HEK293 (cell line): Measurements from ENCODE around the gene SPACDR.
A peak's percentile ranks its signal among the peaks of the same experiment; 100 is the strongest.

Source experiments
- BCL11B ChIP-seq: fragments of 450-650 bp; formaldehyde crosslinking; IDR thresholded peaks from 2 replicates; pipeline ENCODE4 v1.5.1; 2016; ENCODE audit warnings: low read depth, missing biosample characterization, missing genetic modification characterization
- EGR2 ChIP-seq: fragments of 450-650 bp; formaldehyde crosslinking; IDR thresholded peaks from 2 replicates; pipeline ENCODE4 v1.5.1; 2016; ENCODE audit warnings: low read depth, missing biosample characterization, missing genetic modification characterization
- GLI2 ChIP-seq: fragments of 450-650 bp; formaldehyde crosslinking; IDR thresholded peaks from 2 replicates; pipeline ENCODE4; 2017; ENCODE audit warnings: missing biosample characterization, missing genetic modification characterization, low read depth, borderline replicate concordance
- GLIS2 ChIP-seq: fragments of 450-650 bp; formaldehyde crosslinking; IDR thresholded peaks from 2 replicates; pipeline ENCODE4 v1.5.1; 2016; ENCODE audit warnings: missing biosample characterization, missing genetic modification characterization
- HOXC10 ChIP-seq: sonication (generic); formaldehyde crosslinking; IDR thresholded peaks from 2 replicates; pipeline ENCODE4 v1.8.1; 2023; ENCODE audit warnings: mild to moderate bottlenecking, missing genetic modification reagents
- YY2 ChIP-seq: fragments of 450-650 bp; formaldehyde crosslinking; IDR thresholded peaks from 2 replicates; pipeline ENCODE4 v1.5.1; 2016; ENCODE audit warnings: missing biosample characterization, missing genetic modification characterization
- ZBTB48 ChIP-seq: fragments of 450-650 bp; formaldehyde crosslinking; IDR thresholded peaks from 2 replicates; pipeline ENCODE4 v1.5.1; 2016; ENCODE audit warnings: missing biosample characterization, missing genetic modification characterization
- ZBTB6 ChIP-seq: fragments of 450-650 bp; formaldehyde crosslinking; IDR thresholded peaks from 2 replicates; pipeline ENCODE4 v1.5.1; 2017; ENCODE audit warnings: missing biosample characterization, missing genetic modification characterization
- ZBTB8A ChIP-seq: fragments of 450-650 bp; formaldehyde crosslinking; IDR thresholded peaks from 2 replicates; pipeline ENCODE4 v1.5.1; 2016; ENCODE audit warnings: missing biosample characterization, missing genetic modification characterization
- ZEB2 ChIP-seq: fragments of 450-650 bp; formaldehyde crosslinking; IDR thresholded peaks from 2 replicates; pipeline ENCODE4 v1.5.1; 2016; ENCODE audit warnings: missing biosample characterization, missing genetic modification characterization
- ZFP3 ChIP-seq: fragments of 450-650 bp; formaldehyde crosslinking; IDR thresholded peaks from 2 replicates; pipeline ENCODE4 v1.5.1; 2016; ENCODE audit warnings: low read depth, missing biosample characterization, missing genetic modification characterization
- ZNF10 ChIP-seq: fragments of 450-650 bp; formaldehyde crosslinking; IDR thresholded peaks from 2 replicates; pipeline ENCODE4 v1.5.1; 2017; ENCODE audit warnings: missing biosample characterization, missing genetic modification characterization
- ZNF114 ChIP-seq: fragments of 450-650 bp; formaldehyde crosslinking; IDR thresholded peaks from 2 replicates; pipeline ENCODE4 v1.5.0; 2017; ENCODE audit warnings: missing biosample characterization, missing genetic modification characterization
- ZNF121 ChIP-seq: fragments of 450-650 bp; formaldehyde crosslinking; IDR thresholded peaks from 2 replicates; pipeline ENCODE4 v1.5.1; 2016; ENCODE audit warnings: missing biosample characterization, missing genetic modification characterization
- ZNF132 ChIP-seq: fragments of 450-650 bp; formaldehyde crosslinking; IDR thresholded peaks from 2 replicates; pipeline ENCODE4 v1.5.1; 2017; ENCODE audit warnings: missing biosample characterization, missing genetic modification characterization, borderline replicate concordance
- ZNF18 ChIP-seq: fragments of 450-650 bp; formaldehyde crosslinking; IDR thresholded peaks from 2 replicates; pipeline ENCODE4 v1.5.1; 2016; ENCODE audit warnings: missing biosample characterization, missing genetic modification characterization
- ZNF184 ChIP-seq: fragments of 450-650 bp; IDR thresholded peaks from 2 replicates; pipeline ENCODE4 v1.5.1; 2018; ENCODE audit warnings: missing biosample characterization, mild to moderate bottlenecking, missing genetic modification characterization
- ZNF211 ChIP-seq: fragments of 450-650 bp; formaldehyde crosslinking; IDR thresholded peaks from 2 replicates; pipeline ENCODE4 v1.5.1; 2016; ENCODE audit warnings: low read depth, missing biosample characterization, missing genetic modification characterization
- ZNF23 ChIP-seq: fragments of 450-650 bp; formaldehyde crosslinking; IDR thresholded peaks from 2 replicates; pipeline ENCODE4 v1.5.1; 2016; ENCODE audit warnings: missing biosample characterization, missing genetic modification characterization, borderline replicate concordance
- ZNF280D ChIP-seq: fragments of 450-650 bp; formaldehyde crosslinking; IDR thresholded peaks from 2 replicates; pipeline ENCODE4 v1.5.1; 2016; ENCODE audit warnings: missing biosample characterization, missing genetic modification characterization
- ZNF341 ChIP-seq: fragments of 450-650 bp; formaldehyde crosslinking; IDR thresholded peaks from 2 replicates; pipeline ENCODE4; 2016; ENCODE audit warnings: low read depth, missing biosample characterization, missing genetic modification characterization
- ZNF404 ChIP-seq: fragments of 450-650 bp; formaldehyde crosslinking; IDR thresholded peaks from 2 replicates; pipeline ENCODE4 v1.5.1; 2017; ENCODE audit warnings: missing biosample characterization, missing genetic modification characterization
- ZNF416 ChIP-seq: fragments of 450-650 bp; formaldehyde crosslinking; IDR thresholded peaks from 2 replicates; pipeline ENCODE4 v1.5.1; 2016; ENCODE audit warnings: missing biosample characterization, missing genetic modification characterization
- ZNF426 ChIP-seq: fragments of 450-650 bp; formaldehyde crosslinking; IDR thresholded peaks from 2 replicates; pipeline ENCODE4 v1.5.1; 2017; ENCODE audit warnings: missing biosample characterization, missing genetic modification characterization, mild to moderate bottlenecking, inconsistent platforms, moderate library complexity
- ZNF514 ChIP-seq: fragments of 450-650 bp; formaldehyde crosslinking; IDR thresholded peaks from 2 replicates; pipeline ENCODE4 v1.5.1; 2016; ENCODE audit warnings: missing biosample characterization, missing genetic modification characterization
- ZNF529 ChIP-seq: fragments of 450-650 bp; formaldehyde crosslinking; IDR thresholded peaks from 2 replicates; pipeline ENCODE4 v1.5.1; 2017; ENCODE audit warnings: missing genetic modification characterization, missing biosample characterization; ENCODE audit not compliant: insufficient replicate concordance
- ZNF560 ChIP-seq: fragments of 450-650 bp; formaldehyde crosslinking; IDR thresholded peaks from 2 replicates; pipeline ENCODE4 v1.5.1; 2017; ENCODE audit warnings: missing biosample characterization, missing genetic modification characterization, borderline replicate concordance
- ZNF561 ChIP-seq: fragments of 450-650 bp; IDR thresholded peaks from 2 replicates; pipeline ENCODE4 v1.5.1; 2018; ENCODE audit warnings: missing biosample characterization, missing genetic modification characterization, borderline replicate concordance
- ZNF624 ChIP-seq: fragments of 450-650 bp; formaldehyde crosslinking; IDR thresholded peaks from 2 replicates; pipeline ENCODE4 v1.5.1; 2017; ENCODE audit warnings: missing biosample characterization, missing genetic modification characterization
- ZNF785 ChIP-seq: fragments of 450-650 bp; formaldehyde crosslinking; IDR thresholded peaks from 2 replicates; pipeline ENCODE4 v1.5.1; 2016; ENCODE audit warnings: missing biosample characterization, missing genetic modification characterization
- ZSCAN18 ChIP-seq: fragments of 450-650 bp; formaldehyde crosslinking; IDR thresholded peaks from 2 replicates; pipeline ENCODE4 v1.5.1; 2016; ENCODE audit warnings: missing biosample characterization, missing genetic modification characterization
- ZSCAN30 ChIP-seq: fragments of 450-650 bp; IDR thresholded peaks from 2 replicates; pipeline ENCODE4 v1.5.1; 2018; ENCODE audit warnings: missing biosample characterization, mild to moderate bottlenecking, missing genetic modification characterization, moderate library complexity

SPACDR gene

GRCh38 chr7:100429637-100430492 lies 34.2 kb downstream of the SPACDR start, which contains the start of gene MEPCE (continued):
- TF ChIP-seq ZSCAN18, result no peak
- TF ChIP-seq ZSCAN30 (tag by site-specific recombination), result 0 out of 2 replicates have a peak, but pooled peaks have one; percentile 54
- TF ChIP-seq ZNF18 (tag by site-specific recombination), result no peak
- TF ChIP-seq ZNF211 (tag by site-specific recombination), result no peak
- TF ChIP-seq ZBTB48 (tag by site-specific recombination), result no peak
- TF ChIP-seq ZNF514 (tag by site-specific recombination), result no peak
- peak; percentile 96 for TF ChIP-seq GLIS2
- no peak for TF ChIP-seq GLI2 (tag by site-specific recombination)
- TF ChIP-seq BCL11B (tag by site-specific recombination), result no peak
- peak; percentile 51; the same call in 1 of the 2 replicates for TF ChIP-seq ZNF341 (tag by site-specific recombination)
- no peak for TF ChIP-seq ZNF560 (tag by site-specific recombination)
- no peak for TF ChIP-seq ZNF121 (tag by site-specific recombination)
- no peak for TF ChIP-seq ZNF529 (tag by site-specific recombination)
- TF ChIP-seq ZNF23 (tag by site-specific recombination), result no peak
- TF ChIP-seq ZBTB8A (tag by site-specific recombination), result peak; percentile 99
- TF ChIP-seq YY2 (tag by site-specific recombination), result no peak
- TF ChIP-seq ZNF785 (tag by site-specific recombination), result no peak
- TF ChIP-seq ZNF416 (tag by site-specific recombination), result no peak
- no peak for TF ChIP-seq ZNF280D (tag by site-specific recombination)
- TF ChIP-seq ZNF404, result no peak
- peak; percentile 58; the same call in 1 of the 2 replicates for TF ChIP-seq ZNF561
- TF ChIP-seq ZFP3, result no peak
- no peak for TF ChIP-seq ZNF114 (tag by site-specific recombination)
- no peak for TF ChIP-seq ZNF132 (tag by site-specific recombination)
- 0 out of 2 replicates have a peak, but pooled peaks have one; percentile 11 for TF ChIP-seq ZEB2 (tag by site-specific recombination)
- no peak for TF ChIP-seq ZNF10 (tag by site-specific recombination)
- TF ChIP-seq EGR2 (tag by site-specific recombination), result peak; percentile 65
- TF ChIP-seq ZNF184, result 0 out of 2 replicates have a peak, but pooled peaks have one; percentile 36
- no peak for TF ChIP-seq ZNF624 (tag by site-specific recombination)
- 0 out of 2 replicates have a peak, but pooled peaks have one; percentile 22 for TF ChIP-seq ZBTB6
- no peak for TF ChIP-seq HOXC10 (CRISPR knock-in tag)
- no peak for TF ChIP-seq ZNF426 (tag by site-specific recombination)
